Astrocyte of the hippocampus (primary cell): ENCODE results near the gene LRSAM1.

Experiments
- DNase-seq: peaks from one replicate; pipeline ENCODE4 v3.0.0; 2011; ENCODE audit warnings: low read depth, low spot score

LRSAM1 gene

DNA sequence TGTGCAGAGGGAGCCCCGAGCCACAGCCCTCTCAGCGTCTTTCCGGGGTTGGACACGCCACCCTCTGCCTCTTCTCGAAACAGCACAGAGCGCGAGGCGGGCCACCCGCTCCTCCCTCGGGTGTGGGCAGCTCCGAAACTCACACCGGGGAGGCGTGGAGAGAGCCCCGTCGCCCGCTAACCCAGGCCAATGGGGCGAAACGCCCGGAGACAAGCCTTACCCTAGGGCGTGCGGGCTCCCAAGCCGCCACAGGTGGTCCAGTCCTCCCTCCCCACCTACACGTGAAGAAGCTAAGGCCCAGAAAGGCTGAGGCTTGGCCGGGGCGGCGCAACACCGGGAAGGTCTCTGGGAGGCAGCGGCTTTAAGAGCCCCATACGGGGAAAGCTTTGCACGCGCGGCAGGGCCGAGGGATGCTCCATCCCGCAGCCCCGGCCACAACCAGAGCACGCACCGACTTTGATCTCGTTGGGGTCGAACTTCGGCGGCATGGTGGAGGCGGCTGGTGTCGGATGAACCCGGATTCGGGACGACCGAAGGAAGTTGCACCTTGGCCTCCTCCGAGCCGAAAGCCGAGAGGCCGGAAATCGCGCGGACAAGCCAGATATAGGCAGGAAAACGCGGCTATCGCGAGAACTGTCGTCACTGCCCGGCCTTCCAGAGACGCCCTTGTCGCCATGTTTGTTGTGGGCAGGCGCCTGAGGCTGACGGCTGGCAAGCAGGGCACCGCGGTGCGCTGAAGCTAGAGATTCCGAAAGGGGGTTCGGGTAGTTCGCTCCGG lies at the start of gene LRSAM1, which contains the start of gene RPL12:
TSS of gene LRSAM1 (plus strand) at position 681 of the 778 bp plus-strand sequence. CDS start 3,018 bp downstream, outside the sequence.
TSS of gene RPL12 (minus strand) at position 577 of the 778 bp plus-strand sequence. CDS start at position 488, 89 bp downstream.
- DNase-seq = peak; percentile 97

DNA sequence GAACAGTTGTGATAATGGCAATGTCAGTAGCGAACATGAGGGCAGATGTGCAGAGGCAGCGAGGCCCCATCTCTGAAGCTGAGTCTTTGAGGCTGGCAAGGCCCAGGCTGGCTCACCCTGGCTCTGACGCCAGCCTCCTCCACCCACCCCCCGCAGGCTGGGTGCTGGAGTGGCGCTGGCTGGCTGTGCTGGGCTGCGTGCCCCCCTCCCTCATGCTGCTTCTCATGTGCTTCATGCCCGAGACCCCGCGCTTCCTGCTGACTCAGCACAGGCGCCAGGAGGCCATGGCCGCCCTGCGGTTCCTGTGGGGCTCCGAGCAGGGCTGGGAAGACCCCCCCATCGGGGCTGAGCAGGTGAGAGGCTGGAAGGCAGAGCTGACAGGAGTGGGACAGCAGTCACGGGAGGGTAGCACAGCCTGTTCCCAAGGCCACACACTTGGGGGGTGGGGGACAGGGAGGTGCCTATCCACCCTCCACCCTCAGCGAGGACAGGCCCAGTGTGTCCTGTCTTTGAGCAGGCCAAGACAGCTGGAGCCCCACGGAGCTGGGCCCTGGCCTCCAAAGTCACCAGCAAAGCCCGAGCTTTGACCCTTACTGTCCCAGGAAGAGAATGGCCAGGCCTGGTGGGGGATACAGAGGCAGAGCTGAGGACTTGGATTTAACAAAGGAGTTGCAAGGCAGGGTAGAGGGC lies 48.8 kb upstream of the LRSAM1 start:
- DNase-seq = no peak

DNA sequence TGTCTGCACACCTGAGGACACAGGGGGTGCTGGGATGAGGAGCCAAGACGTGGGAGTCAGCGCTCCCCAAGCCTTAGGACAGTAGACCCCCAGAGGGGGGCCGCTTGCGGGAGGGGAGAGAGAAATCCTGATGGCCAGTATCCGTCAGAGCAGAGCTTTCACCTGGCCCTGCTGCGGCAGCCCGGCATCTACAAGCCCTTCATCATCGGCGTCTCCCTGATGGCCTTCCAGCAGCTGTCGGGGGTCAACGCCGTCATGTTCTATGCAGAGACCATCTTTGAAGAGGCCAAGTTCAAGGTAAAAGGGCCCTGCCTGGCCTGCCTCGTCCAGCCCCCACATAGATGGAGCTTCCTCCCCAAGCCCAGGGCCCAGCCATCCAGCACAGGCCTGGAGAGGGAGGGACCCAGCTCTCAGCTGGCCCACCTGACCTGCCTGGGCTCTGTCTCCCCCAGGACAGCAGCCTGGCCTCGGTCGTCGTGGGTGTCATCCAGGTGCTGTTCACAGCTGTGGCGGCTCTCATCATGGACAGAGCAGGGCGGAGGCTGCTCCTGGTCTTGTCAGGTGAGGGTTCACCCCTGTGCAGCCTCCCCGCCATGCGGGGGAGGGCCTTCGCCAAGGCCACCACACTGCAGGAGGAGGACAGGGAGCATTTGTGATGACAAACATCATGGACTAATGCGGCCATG lies 47.7 kb upstream of the LRSAM1 start:
- no peak for DNase-seq

DNA sequence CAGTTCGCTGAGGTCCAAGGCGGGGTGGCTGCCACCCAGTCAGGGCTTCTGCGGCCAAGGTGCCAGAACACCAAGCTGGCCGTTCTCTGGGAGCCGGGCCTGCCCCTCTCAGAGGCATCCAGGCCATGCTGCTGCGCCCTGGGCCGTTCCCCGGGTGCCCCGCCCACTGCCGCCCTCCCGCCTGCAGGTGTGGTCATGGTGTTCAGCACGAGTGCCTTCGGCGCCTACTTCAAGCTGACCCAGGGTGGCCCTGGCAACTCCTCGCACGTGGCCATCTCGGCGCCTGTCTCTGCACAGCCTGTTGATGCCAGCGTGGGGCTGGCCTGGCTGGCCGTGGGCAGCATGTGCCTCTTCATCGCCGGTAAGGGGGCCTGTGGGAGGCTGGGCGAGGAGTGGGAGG lies 46.7 kb upstream of the LRSAM1 start:
- DNase-seq = no peak

DNA sequence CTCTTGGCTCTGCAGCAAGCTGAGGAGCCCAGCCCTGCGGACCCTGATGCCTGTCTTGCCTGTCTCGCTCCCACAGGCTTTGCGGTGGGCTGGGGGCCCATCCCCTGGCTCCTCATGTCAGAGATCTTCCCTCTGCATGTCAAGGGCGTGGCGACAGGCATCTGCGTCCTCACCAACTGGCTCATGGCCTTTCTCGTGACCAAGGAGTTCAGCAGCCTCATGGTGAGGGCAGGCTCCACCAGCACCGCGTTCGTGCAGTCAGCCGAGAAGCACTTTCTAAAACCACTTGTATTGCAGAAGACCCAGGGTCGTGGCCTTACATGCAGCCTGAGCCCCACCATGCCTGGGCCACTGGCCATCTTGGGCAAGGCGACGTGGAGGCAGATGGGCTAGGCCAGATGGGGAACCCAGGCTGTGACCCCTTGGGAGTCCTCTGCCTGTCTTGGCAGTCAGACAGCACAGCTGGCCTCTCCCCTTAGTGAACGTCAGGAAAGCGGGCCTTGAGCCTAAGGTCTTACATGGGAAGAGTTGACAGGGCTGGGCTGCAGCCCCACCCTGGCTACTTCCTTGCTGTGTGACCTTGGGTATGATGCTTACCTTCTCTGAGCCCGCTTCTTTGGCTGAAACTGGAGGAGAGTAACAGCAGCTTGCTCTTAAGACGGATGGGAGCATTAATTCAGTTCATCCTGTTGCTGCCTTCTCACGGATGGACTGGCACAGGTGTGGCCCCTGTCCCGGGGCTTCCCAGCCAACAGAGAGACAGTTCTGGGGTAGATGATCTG lies 45.8 kb upstream of the LRSAM1 start:
- no peak for DNase-seq

DNA sequence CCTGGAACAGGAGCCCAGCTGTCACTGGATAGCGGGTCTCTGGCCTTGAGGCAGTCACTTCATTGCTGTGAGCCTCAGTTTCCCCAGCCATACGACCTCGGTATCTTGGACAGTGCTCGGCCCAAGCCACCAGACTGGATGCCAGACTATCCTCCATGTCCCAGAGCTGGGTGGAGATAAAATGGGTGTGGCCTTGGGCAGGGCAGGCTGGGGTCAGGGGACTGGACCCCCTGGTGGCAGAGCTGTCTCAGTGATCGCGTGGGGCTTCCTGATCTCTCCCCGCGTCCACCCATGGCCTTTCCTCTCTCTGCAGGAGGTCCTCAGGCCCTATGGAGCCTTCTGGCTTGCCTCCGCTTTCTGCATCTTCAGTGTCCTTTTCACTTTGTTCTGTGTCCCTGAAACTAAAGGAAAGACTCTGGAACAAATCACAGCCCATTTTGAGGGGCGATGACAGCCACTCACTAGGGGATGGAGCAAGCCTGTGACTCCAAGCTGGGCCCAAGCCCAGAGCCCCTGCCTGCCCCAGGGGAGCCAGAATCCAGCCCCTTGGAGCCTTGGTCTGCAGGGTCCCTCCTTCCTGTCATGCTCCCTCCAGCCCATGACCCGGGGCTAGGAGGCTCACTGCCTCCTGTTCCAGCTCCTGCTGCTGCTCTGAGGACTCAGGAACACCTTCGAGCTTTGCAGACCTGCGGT lies 44.4 kb upstream of the LRSAM1 start:
- DNase-seq = no peak

DNA sequence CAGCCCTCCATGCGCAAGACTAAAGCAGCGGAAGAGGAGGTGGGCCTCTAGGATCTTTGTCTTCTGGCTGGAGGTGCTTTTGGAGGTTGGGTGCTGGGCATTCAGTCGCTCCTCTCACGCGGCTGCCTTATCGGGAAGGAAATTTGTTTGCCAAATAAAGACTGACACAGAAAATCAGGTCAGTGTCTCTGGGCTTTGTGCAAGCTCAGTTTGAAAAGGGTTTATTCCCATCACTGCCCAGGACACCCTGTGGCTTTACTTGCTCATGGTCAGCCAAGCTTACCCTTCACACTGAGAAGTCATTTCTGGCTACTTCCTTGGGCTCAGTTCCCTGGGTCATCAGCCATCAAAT lies 43.8 kb upstream of the LRSAM1 start:
- DNase-seq = no peak

DNA sequence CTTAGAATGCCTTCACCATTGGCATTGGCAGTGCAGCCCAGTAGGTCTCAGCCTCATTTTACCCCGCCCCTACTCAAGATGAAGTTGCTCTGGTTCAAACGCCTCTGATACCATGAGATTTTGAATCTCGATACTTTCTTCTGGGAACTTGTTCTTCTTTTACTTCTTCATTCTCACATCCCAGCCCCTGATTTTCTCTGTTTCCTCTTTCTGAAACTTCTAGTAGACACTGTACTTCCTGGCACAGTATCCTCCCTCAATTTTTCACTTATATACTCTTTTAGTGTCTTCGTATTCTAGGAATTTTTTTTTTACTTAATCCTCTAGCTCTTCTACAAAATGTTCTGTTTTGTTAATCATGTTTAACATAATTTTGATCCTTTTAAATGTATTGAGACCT lies 40.2 kb upstream of the LRSAM1 start:
- no peak for DNase-seq

DNA sequence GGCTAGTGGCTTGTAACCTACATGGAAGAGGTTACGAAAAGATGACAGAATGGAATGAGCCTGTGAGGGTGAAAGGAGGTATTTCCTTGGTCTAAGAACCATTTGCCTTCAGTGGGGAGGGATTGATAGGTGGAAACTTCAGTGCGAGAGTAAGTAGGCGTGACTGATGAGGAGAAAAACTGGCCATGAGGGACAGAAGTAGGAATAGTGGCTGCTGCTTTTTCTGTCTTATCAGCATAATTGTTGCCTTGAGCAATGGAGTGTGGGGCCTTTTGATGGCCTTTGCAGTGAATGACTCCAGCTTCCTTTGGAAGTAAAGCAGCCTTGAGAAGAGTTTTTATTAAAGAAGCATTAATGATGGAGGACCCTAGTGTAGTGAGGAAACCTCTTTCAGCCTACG lies 36.2 kb upstream of the LRSAM1 start:
- no peak for DNase-seq

DNA sequence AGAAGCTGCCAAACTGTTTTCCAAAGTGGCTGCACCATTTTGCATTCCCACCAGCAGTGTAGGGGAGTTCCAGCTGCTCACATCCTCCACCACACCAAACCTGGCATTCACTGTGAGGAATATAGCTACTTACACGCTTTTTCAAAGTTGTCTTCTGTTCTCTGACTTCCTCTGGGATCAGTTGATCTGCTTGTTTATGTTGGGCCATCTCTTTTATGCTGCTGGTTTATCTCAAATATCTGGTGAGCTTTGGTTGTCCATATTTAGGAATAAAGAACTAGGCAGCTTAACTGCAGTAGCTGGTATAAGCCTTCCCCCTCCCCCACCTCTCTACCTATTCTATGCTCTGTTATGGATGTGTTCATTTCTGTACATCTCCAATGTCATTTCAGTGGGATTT lies 35.7 kb upstream of the LRSAM1 start:
- DNase-seq = no peak

DNA sequence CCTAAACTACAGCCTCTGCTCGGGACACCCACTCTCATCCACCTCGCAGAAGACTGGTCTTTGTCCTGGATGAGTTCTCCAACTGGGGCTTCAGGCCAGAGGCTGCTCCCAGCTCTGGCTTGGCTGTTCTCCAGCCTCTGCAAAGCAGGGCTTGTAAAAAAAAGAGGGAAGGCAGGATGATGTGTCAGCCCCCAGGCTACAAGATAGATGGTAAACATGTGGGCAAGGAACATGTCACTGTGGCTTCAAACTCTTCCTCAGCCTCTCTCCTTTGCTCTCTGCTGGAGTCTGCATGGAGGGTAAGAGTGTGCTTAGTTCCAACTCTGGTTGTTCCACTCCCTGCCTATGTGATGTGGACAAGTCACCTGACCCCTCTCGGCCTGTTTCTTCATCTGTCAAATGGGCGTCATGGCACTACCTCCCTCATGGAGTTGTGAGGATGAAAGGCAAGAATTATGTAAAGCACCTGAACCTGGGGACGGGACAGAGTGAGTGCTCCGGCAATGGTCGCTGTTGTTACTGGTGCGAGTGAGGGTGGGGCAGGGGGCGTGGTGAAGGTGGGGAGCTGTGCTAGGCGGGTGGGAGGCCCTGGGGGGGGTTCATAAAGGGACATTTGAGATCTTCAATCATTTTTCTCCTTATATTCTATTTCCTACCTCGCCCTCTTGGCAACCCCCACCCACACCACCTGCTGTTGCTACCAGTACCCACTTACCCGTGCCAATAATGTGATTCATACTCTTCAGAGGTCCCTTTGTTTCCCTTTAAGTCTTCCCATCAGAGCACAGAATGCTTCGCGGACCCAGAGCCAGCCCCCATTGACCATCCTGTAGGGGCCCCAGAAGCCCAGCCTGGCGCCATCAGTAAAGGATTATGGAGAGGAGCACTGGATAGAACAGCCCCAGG lies 33.9 kb upstream of the LRSAM1 start:
- DNase-seq = peak; percentile 24

DNA sequence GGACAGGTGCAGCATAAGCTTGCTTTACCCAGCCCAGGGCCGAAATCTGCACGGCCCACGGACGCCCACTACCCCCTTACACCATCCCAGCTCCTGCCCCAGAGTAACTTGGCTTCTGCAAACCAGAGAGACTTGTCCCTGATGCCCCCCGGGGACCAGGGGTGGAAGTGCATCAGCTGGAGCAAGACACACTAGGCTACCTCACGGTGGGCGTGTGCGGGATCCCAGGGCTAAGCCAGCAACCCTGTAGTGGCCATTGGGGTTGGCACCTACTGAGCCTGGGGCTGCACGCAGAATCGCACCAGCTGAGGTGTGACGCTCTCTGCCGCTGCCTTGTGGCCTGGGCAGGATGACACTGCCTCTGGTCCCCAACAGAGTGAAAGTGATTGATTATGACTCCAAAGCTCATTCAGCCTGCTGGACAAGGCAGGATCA lies 33.3 kb upstream of the LRSAM1 start:
- DNase-seq = peak; percentile 13

DNA sequence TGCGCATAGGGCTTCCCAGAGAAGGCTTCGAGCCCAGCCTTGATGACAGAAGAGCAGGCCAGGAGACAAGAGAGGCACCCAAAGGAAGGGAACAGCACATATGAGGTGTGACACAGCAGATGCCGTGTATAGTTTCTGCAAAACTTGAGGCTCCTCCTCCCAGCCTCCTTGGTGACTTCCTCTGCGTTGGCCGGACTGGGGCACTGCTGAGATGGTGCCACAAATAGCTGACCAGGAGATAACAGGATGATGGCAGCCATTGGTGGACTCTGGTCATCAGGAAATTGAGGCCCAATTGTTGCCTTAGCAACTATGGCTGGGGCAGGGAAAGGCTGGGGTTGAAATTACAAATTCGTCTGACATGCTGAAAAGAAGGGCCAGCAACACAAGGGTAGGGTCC lies 32.0 kb upstream of the LRSAM1 start:
- no peak for DNase-seq

DNA sequence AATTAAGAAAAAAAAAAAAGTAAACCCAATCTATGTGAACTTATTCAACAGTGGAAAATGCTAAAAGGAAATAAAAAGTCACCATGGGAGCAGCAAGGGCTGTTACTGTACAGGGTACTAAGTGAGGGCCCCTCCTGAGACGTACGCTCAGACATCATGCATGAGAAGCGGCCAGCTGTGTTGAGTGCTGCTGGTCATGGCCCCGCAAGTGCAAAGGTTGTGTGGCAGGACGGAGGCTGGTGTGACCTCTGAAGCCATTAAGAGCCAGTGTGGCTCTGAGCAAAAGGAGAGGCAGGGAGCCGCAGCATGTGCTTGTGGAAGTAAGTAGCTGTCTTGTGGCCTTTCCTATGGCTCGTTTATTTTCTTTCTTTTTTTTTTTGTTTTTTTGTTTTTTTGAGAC lies 30.3 kb upstream of the LRSAM1 start:
- DNase-seq = no peak

DNA sequence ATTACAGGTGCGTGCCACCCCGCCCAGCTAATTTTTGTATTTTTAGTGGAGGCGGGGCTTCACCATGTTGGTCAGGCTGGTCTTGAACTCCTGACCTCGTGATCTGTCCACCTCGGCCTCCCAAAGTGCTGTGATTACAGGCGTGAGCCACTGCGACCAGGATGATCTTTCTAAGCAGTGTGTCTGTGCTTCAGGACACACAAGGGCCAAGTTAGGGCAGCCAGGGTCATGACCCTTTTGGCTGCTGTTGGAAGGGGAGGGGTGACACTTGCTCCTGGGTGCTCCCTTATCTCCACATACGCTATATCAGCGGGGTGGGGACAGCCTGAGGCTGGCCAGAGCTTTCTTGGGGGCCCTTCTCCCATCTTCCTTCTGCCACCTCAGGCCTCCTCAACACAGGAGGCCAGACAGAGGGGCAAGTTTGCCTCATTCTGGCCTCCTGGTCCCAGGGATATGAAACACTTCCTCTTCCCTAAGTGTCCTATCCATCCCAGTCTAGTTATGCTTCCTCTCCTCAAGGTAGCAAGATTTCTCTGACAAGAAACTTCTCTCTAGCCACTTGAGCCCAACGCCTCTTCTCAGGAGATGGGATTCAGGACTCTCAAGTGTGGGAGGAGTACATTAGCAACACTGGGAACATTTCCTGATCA lies 29.1 kb upstream of the LRSAM1 start:
- DNase-seq = no peak

DNA sequence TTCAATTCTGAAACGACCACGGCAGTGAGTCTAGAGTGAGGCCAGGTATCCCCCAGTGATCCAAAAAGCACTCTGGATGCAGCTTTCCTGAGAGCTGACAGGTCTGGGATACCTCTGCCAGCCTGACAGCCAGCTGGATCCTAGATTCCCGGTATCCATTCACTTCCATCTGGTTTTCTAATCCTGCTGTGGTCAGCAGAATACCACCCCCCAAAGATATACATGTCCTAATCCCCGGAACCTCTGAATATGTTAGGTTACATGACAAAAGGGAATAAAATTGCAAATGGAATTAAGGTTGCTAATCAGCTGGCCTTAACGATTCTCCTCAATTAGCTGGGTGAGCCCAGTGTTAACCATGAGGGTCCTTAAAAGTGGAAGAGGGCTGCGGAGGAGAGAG lies 28.5 kb upstream of the LRSAM1 start:
- no peak for DNase-seq

DNA sequence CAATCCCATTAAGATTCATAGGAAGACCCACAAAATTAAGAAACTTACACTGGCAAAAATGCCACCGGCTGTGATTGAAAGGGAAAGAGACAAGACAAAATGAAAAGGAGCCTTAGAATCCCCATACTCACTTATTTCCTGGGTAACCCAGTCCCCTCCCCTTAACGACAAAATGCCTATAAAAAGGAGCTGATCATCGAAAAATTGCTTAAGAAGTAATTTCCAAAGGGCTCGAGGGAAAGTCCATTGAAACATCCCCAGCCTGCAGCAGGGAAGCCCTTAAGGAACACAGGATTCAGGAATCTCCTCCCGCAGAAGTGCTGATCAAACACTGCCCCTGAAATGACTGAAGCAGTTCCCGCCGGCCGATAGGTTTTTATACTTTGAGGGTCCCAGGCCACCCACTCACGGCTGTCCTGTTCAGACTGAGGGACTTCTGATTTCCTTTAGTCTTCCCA lies 27.8 kb upstream of the LRSAM1 start:
- no peak for DNase-seq

DNA sequence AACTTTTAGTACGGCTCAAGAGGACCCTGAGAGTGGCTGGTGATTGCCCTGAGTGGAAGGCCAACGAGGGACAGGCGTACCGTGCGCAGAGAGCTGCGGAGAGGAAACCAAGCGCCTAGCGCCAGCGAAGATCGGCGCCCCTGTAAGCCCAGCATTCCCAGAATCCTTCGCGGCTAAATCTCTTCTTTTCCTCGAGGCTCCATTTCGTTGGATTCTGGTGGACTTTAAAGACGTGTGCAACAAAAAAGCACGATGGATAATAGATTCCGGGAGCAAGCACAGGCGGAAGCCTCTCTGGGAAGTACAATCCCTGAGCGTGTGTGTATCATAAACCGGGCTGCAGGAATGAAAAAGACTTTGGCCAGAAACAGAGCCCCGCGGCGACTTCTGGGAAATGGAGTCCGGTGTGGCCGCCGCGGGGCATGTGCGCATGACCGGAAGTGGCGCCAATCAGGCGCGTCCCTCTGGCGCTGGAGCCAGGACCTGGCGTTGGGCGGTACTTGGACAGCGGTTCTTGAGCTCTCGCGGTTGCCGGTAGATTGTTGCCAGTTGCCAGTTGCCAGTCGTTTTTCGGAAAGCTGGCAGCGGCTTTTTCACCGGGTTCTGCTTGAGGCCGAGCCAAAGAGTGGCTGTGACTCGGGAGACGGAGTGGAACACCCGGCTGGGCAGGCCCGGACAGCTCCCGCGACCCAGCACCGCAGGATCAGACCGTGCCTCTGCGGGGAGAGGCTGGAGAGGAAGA lies 27.2 kb upstream of the LRSAM1 start, which contains the start of gene ZNF79:
TSS of gene ZNF79 (plus strand) at position 449 of the 742 bp plus-strand sequence. CDS start 406 bp downstream, outside the sequence.
- DNase-seq = peak; percentile 98

DNA sequence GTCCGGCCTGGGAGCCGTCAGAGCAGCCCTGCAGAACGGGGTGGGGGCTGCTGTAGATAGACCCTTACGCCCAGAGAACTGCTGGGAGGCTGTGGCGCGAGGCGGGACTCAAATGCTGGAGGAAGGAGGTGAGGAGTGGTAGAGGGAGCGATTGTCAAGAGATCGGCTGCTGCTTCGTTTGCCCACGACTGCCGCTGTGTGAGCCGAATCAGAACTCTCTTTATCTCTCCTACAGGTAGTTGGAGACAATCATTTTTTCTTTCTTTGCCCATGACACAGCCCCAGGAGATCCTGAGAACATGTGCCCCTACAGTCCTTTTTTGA lies 26.7 kb upstream of the LRSAM1 start:
- no peak for DNase-seq
